Right cardiac atrium (tissue), 5 donors: Measurements from ENCODE around the gene LRP8. TPM values are rescaled to one million over a fixed set of nuclear protein-coding genes. Genes with fewer than 3 reads are reported as not detected.
A peak's percentile ranks its signal among the peaks of the same experiment; 100 is the strongest.

Experiments used
- ATAC-seq, 2 donors: fragments of 200-7000 bp; cut with Tn5 transposase; one replicate each; pipeline versions ENCODE4 v1.8.0 to v1.9.1; 2020; ENCODE audit warnings: moderate library complexity in 2 of 2, mild to moderate bottlenecking in 1 of 2
- DNase-seq, 3 donors: peaks; one replicate each; pipeline ENCODE4 v3.0.0-alpha.2; 2020
- H3K27ac ChIP-seq: one replicate; pipeline ENCODE4 v1.5.1; 2013; ENCODE audit warnings: mild to moderate bottlenecking, low read length, control low read depth, moderate library complexity
- H3K27me3 ChIP-seq: one replicate; pipeline ENCODE4 v1.6.1; 2013; ENCODE audit not compliant: control insufficient read depth, insufficient read depth
- H3K4me1 ChIP-seq: one replicate; pipeline ENCODE4 v1.6.1; 2013; ENCODE audit warnings: low read length; ENCODE audit not compliant: control insufficient read depth, insufficient read depth
- H3K4me3 ChIP-seq: one replicate; pipeline ENCODE4 v1.5.1; 2013; ENCODE audit warnings: low read length, control low read depth
- H3K9me3 ChIP-seq: one replicate; pipeline ENCODE4 v1.6.1; 2013; ENCODE audit warnings: low read length; ENCODE audit not compliant: control insufficient read depth
- WGBS: extraction: QIAGEN DNeasy Blood & Tissue Kit; methylation state at CpG from one replicate; pipeline ENCODE4 v1.1.7; 2013; 5-methylcytosine and 5-hydroxymethylcytosine counted together
- intact Hi-C, 4 donors: fragments of 100-400 bp; cut with DNase I; formaldehyde crosslinking; loops; one replicate each; pipeline versions ENCODE4 v1.11.0 to v1.14.0; 2022 to 2023
- polyA plus RNA-seq: library from polyadenylated mRNA; stranded (reverse); fragments of 200-250 nt; gene quantifications from one replicate; pipeline ENCODE4 v1.2.3, GENCODE V29; 2013
- total RNA-seq, 4 donors: library from RNA; stranded (reverse); fragmentation: NEBNext Ultra II Directional; extraction: Animal tissue kit (Norgen Biotek cat#: 25700); gene quantifications; one replicate each; pipeline ENCODE4 v1.2.1, GENCODE V29; 2021
- donor health status: healthy with polysubstance abuse.
- donor health status: DM: no; HTN: yes; CAD: no.
- donor health status: DM: no; HTN: no; CAD: no.
- donor health status: DM: no; HTN: yes; CAD: no; lungs with severe emphysema.
- donor health status: DM: yes; HTN: yes; CAD: no.

Gene LRP8
- total and polyA plus RNA-seq, 5 donors, result 0.27 to 2.6 (median 1.3) TPM

DNA sequence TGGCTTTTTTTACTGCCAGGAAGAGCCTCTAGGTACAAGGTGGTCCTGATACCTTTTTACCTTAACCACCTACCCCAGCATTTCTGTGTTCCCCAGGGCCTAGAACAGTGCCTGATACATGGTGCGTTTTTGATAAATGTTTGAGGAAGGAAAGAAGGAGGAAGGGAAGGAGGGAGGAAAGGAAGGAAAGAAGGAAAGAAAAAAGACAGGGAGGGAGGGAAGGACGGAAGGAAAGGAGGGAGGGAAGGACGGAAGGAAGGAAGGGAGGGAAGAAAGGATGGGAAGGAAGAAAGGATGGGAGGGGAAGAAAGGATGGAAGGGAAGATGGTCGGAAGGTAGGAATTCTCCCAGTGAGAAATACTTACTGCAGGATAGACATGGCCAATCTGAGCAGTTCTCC, 77.5 kb downstream of the LRP8 start:
- no peaks in the 10 kb centered on the region for H3K27me3 ChIP-seq
- 84% methylated on average over 4 of the region's 4 CpGs for WGBS
- H3K4me3 ChIP-seq, result no peak overlapping the region
- H3K27ac ChIP-seq, result no peak overlapping the region
- H3K4me1 ChIP-seq, result peaks cover 2% of the 10 kb centered on the region
- no peaks in the 10 kb centered on the region for H3K9me3 ChIP-seq
- intact Hi-C loops, result no loop called here
- no peak for DNase-seq
- ATAC-seq, result no peak

- ATAC-seq, result peak; percentile 29 to 31
- no peaks in the 10 kb centered on the region for H3K27me3 ChIP-seq
- no peaks in the 10 kb centered on the region for H3K9me3 ChIP-seq
- H3K4me3 ChIP-seq, result no peak overlapping the region
- intact Hi-C loops, result no loop called here
- 42% methylated on average over 3 of the region's 3 CpGs for WGBS
- H3K4me1 ChIP-seq, result peaks cover 2% of the 10 kb centered on the region
- peak overlapping the region; percentile 37 for H3K27ac ChIP-seq
- no peak for DNase-seq
These were observed 78.2 kb downstream of the LRP8 start for GRCh38 chr1:53249706-53250105.

GRCh38 chr1:53246261-53247134, 81.4 kb downstream of the LRP8 start:
- intact Hi-C loops, result no loop called here
- WGBS, result 76% methylated on average over 4 of the region's 4 CpGs
- H3K9me3 ChIP-seq, result no peaks in the 10 kb centered on the region
- no peak overlapping the region for H3K27ac ChIP-seq
- peaks cover 2% of the 10 kb centered on the region for H3K4me1 ChIP-seq
- H3K27me3 ChIP-seq, result no peaks in the 10 kb centered on the region
- no peak overlapping the region for H3K4me3 ChIP-seq
- DNase-seq, result no peak
- ATAC-seq, result no peak

GRCh38 chr1:53244141-53244540, 83.7 kb downstream of the LRP8 start:
- Histone ChIP-seq H3K4me1 (no peaks in the 10 kb centered on the region), H3K27ac (no peak overlapping the region), H3K27me3 (no peaks in the 10 kb centered on the region), H3K4me3 (no peak overlapping the region), H3K9me3 (no peaks in the 10 kb centered on the region)
- ATAC-seq (no peak), DNase-seq (no peak)
- intact Hi-C loops, result no loop called here
- WGBS, result 45% methylated on average over 4 of the region's 4 CpGs

DNA sequence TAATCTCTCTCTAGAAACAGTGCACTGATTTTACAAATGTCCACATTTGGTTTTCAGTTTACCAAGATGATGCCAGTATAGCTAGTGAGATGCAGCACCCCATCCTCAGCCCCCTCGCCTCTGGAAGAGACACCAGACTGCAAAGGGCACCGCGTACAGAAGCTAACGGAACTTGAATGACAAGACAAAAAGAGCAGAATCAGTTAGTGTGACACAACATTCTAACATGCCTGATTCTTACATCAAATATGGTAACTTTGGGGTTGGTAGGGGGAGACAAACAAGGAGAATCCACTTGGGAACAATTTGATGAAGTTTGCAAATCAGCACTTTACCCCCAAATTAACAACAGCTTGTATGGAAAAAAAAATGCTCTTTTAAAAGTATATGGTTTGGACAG, 85.5 kb downstream of the LRP8 start:
- Histone ChIP-seq H3K4me1 (no peaks in the 10 kb centered on the region), H3K4me3 (no peak overlapping the region), H3K27ac (no peak overlapping the region), H3K27me3 (no peaks in the 10 kb centered on the region), H3K9me3 (no peaks in the 10 kb centered on the region)
- intact Hi-C loops, result no loop called here
- ATAC-seq (no peak), DNase-seq (no peak)
- WGBS, result 62% methylated on average over 4 of the region's 4 CpGs

DNA sequence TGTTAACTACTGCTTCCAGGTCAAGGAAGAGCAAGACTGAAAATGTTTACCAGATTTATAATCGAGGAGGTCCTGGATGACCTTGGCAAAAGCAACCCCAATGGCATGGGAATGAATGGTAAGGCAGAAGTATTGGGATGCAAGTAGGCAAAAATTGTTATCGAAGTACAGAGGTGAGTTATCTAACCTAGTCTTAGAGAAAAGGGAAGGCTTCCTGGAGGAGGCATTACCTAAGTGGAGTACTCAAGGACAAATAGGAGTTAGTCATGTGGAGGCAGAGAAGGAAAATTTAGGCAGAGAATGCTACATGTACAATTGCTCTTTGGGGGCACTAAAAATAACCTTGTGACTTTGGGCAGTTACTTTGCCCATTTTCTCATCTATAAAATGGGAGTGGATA, 86.0 kb downstream of the LRP8 start:
- ATAC-seq (no peak), DNase-seq (no peak)
- no peaks in the 10 kb centered on the region for H3K4me1 ChIP-seq
- intact Hi-C loops, result no loop called here
- WGBS, result 94% methylated on average over 2 of the region's 2 CpGs
- no peaks in the 10 kb centered on the region for H3K9me3 ChIP-seq
- no peak overlapping the region for H3K4me3 ChIP-seq
- H3K27me3 ChIP-seq, result no peaks in the 10 kb centered on the region
- H3K27ac ChIP-seq, result no peak overlapping the region

DNA sequence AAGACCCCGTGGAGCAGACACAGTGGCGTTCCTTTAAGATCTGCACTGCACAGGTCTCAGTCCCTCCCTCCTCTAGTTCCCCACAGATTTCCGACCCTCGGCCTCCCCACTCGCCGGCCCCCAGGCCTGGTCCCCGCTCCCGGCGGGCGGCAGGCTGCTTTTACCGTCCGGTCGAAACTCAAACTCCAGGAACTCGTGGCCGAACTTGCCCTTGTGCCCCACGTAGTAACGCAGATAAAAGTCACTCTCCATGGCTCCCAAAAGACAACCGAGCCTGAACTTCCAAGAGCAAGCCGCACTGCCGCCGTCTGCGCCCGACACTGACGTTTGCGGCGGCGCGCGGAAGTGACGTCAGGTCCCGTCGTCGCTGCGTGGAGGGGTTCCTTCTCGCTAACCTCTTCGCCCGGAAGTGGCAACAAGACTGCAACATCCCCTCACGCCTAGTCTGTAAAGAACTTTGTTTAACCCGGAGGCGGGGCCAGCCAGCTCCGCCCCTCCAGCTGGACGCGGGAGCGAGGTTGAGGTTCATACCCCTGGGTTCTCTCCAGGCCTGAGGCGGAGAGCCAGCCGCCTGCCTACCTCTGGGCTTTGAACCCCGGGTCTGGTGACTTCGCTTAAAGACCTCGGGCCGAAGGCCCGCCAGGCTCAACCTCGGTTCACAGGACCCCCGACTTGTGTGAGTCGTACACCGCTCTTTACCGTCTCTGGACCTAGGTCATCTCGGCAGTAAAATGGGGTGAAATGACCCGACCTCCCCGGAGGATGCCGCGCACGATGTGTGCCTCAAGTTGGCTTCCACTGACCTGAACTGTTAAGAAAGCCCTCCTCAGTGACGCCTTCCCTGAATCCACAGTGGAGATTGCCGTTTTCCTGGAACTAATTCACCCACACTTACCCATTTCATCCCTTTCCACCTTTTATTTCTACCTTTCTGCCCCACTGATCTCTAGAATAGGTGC, 89.4 kb downstream of the LRP8 start, which contains the start of gene MAGOH:
Gene MAGOH, minus strand, starts transcription at position 322 of the 959 bp plus-strand sequence. Its CDS starts 70 bp downstream, at position 252.
- Histone ChIP-seq H3K27me3 (no peaks in the 10 kb centered on the region), H3K4me1 (no peaks in the 10 kb centered on the region), H3K9me3 (no peaks in the 10 kb centered on the region), H3K27ac (peak within 1 kb of the TSS; percentile 31), H3K4me3 (peak within 1 kb of the TSS; percentile 88)
- ATAC-seq, result peak; percentile 98
- intact Hi-C loops, result no loop called here
- peak; percentile 94 to 98 (median 98) for DNase-seq
- 7% methylated on average over 64 of the region's 64 CpGs for WGBS

GRCh38 chr1:53237638-53238037, 90.2 kb downstream of the LRP8 start:
- no peaks in the 10 kb centered on the region for H3K4me1 ChIP-seq
- intact Hi-C loops, result no loop called here
- H3K4me3 ChIP-seq, result peak overlapping the region; percentile 88
- no peaks in the 10 kb centered on the region for H3K27me3 ChIP-seq
- no peaks in the 10 kb centered on the region for H3K9me3 ChIP-seq
- H3K27ac ChIP-seq, result no peak overlapping the region
- 32% methylated on average over 8 of the region's 8 CpGs for WGBS
- no peak for DNase-seq
- ATAC-seq, result no peak

GRCh38 chr1:53220962-53221286, 106.9 kb downstream of the LRP8 start:
- Histone ChIP-seq H3K27ac (peak overlapping the region; percentile 89), H3K9me3 (no peaks in the 10 kb centered on the region), H3K27me3 (no peaks in the 10 kb centered on the region), H3K4me1 (peaks cover 2% of the 10 kb centered on the region), H3K4me3 (peak overlapping the region; percentile 44)
- 46% methylated on average over 3 of the region's 3 CpGs for WGBS
- ATAC-seq (no peak), DNase-seq (no peak)
- intact Hi-C loops, result no loop called here

DNA sequence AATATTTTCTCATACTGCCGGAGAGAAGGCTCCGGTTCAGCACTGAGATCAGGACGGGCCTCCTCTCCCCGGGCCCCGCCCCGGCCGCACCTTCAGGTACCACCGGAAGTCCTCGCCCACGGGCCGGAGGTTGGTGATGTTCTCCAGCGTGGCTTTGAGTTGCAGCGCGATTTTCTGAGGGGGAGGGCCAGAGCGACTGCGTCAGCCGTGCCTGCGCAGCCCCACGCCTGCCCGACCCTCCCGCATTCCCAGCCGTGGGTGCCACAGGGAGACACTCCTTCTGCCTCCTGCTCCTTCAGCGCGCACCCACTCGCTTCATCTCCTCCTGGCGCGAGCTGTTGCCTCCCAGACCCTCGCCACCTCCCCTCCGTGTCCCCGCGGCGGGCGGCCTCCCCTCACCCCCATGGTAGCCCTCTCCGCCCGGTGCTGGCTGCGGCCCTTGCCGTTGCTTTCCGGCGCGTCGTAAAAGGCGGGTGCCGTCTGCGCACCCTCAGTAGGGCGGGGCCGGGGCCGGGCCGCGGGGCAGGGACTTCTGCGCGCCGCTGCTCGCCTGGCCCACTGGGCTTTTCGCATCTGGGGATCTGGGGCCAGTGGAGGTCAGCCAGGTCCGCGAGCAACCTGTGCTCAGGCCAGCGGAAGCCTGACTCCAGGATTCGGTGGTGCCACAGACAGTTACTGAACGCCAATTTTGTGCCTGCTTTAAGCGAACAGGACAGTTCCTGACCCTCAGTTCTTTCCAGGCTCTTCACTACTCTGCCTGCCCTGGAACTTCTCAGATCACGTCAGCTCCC, 107.5 kb downstream of the LRP8 start, which contains the start of gene CZIB:
Gene CZIB, minus strand, starts transcription at position 464 of the 791 bp plus-strand sequence. Its CDS starts 59 bp downstream, at position 405.
- intact Hi-C loops, result no loop called here
- Histone ChIP-seq H3K27ac (peak within 1 kb of the TSS; percentile 89), H3K27me3 (no peaks in the 10 kb centered on the region), H3K4me1 (peaks cover 2% of the 10 kb centered on the region), H3K4me3 (peak within 1 kb of the TSS; percentile 44), H3K9me3 (no peaks in the 10 kb centered on the region)
- ATAC-seq (peak; percentile 98), DNase-seq (peak; percentile 97 to 99 (median 98))
- under 1% methylated on average over 61 of the region's 61 CpGs for WGBS
